ENCODE measurements around the gene CLBA1. TPM values are rescaled to one million over a fixed set of nuclear protein-coding genes. Genes with fewer than 3 reads are reported as not detected.

The CLBA1 gene
- total and polyA plus RNA-seq, 2 donors (not counting 1 experiment from before 2014, with no cell fraction given) = 0.63 to 5.5 TPM

- ChIA-PET POLR2A (no interaction called here), CTCF (interaction anchor here (0.5 to 1.1 kb wide), 4 partner anchors 74 to 96 kb away, joined by 3 to 4 read pairs (median 3); no protein-coding TSS in a partner anchor)
- Histone ChIP-seq H3K9me3 (ENCODE audit: control extremely low read depth in 1 of 3, control insufficient read depth in 2 of 3, insufficient read depth in 1 of 3, low read length in 2 of 3) (peaks cover 0 to 8% (median 0%) of the 10 kb centered on the region in 3 donors), H3K4me1 (ENCODE audit: control insufficient read depth in 2 of 2, insufficient read depth in 2 of 2, low read length in 2 of 2) (peaks cover 17 to 19% of the 10 kb centered on the region in 2 donors), H3K9ac (ENCODE audit: low read length) (no peak overlapping the region), H4K20me1 (ENCODE audit: control insufficient read depth, insufficient read depth, low read length, poor library complexity, severe bottlenecking) (no peaks in the 10 kb centered on the region), H3K27me3 (replicated peaks in 1 of 4; ENCODE audit: control extremely low read depth in 1 of 4, control insufficient read depth in 3 of 4, insufficient read depth in 4 of 4, low read length in 3 of 4) (peaks cover 0 to 38% (median 15%) of the 10 kb centered on the region in 4 experiments), H2AFZ (ENCODE audit: insufficient read depth, low read depth, low read length, poor library complexity, severe bottlenecking) (no peak overlapping the region), H3K27ac (ENCODE audit: low read length in 2 of 2) (no peak overlapping the region), H3K4me2 (replicated peaks; ENCODE audit: low read depth, low read length, poor library complexity, severe bottlenecking) (no peak overlapping the region), H3K36me3 (replicated peaks in 1 of 2; ENCODE audit: control extremely low read depth in 1 of 2, control insufficient read depth in 1 of 2, extremely low read depth in 1 of 2, insufficient read depth in 2 of 2, low read length in 1 of 2) (no peaks in the 10 kb centered on the region), H3K79me2 (ENCODE audit: control insufficient read depth, insufficient read depth, low read length) (no peaks in the 10 kb centered on the region), H3K4me3 (ENCODE audit: control extremely low read depth in 1 of 5, extremely low read depth in 1 of 5, insufficient read depth in 1 of 5, low read depth in 2 of 5, low read length in 4 of 5) (no peak overlapping the region)
- Mint-ChIP-seq H3K27me3 (peaks cover 15% of the 10 kb centered on the region), H3K27ac (no peak overlapping the region), H3K4me3 (no peak overlapping the region), H3K4me1 (peaks cover 16% of the 10 kb centered on the region), H3K9me3 (ENCODE audit: insufficient read depth) (no peaks in the 10 kb centered on the region)
- intact Hi-C loops (cut with micrococcal nuclease) = no loop called here
- TF ChIP-seq CTCF (IDR thresholded peaks at IDR 0.05) = no peak
- no peak for TF ChIP-seq EZH2 (IDR thresholded peaks at IDR 0.05; ENCODE audit: borderline replicate concordance, insufficient read depth, low read depth, low read length, poor library complexity, severe bottlenecking)
- ATAC-seq (ENCODE audit: low read depth) (no peak), DNase-seq (peak; percentile 16)
- WGBS (ENCODE audit: insufficient coverage) = 93% methylated on average over 10 of the region's 10 CpGs
These were observed 15.8 kb upstream of the CLBA1 start for GRCh38 chr14:104969741-104970230.

GRCh38 chr14:104970231-104971068 is 15.1 kb upstream of the CLBA1 start:
- no peak overlapping the region for H3K27ac Mint-ChIP-seq
- peaks cover 0 to 38% (median 15%) of the 10 kb centered on the region in 4 experiments for H3K27me3 ChIP-seq (replicated peaks in 1 of 4; ENCODE audit: control extremely low read depth in 1 of 4, control insufficient read depth in 3 of 4, insufficient read depth in 4 of 4, low read length in 3 of 4)
- H3K4me1 Mint-ChIP-seq = peaks cover 16% of the 10 kb centered on the region
- no peaks in the 10 kb centered on the region for H3K79me2 ChIP-seq (ENCODE audit: control insufficient read depth, insufficient read depth, low read length)
- no peaks in the 10 kb centered on the region for H3K9me3 Mint-ChIP-seq (ENCODE audit: insufficient read depth)
- ChIA-PET POLR2A (interaction anchor here (0.6 kb wide), 1 partner anchor 326 kb away, joined by 4 read pairs; no protein-coding TSS in a partner anchor), CTCF (interaction anchor here (0.5 to 6.7 kb wide), 4 partner anchors 75 to 96 kb away, joined by 3 to 132 read pairs (median 4); no protein-coding TSS in a partner anchor)
- H4K20me1 ChIP-seq (ENCODE audit: control insufficient read depth, insufficient read depth, low read length, poor library complexity, severe bottlenecking) = no peaks in the 10 kb centered on the region
- no peak overlapping the region for H3K4me2 ChIP-seq (replicated peaks; ENCODE audit: low read depth, low read length, poor library complexity, severe bottlenecking)
- ATAC-seq (ENCODE audit: low read depth) = no peak
- no peaks in the 10 kb centered on the region for H3K36me3 ChIP-seq (replicated peaks in 1 of 2; ENCODE audit: control extremely low read depth in 1 of 2, control insufficient read depth in 1 of 2, extremely low read depth in 1 of 2, insufficient read depth in 2 of 2, low read length in 1 of 2)
- no peak overlapping the region for H3K27ac ChIP-seq (ENCODE audit: low read length in 2 of 2)
- H2AFZ ChIP-seq (ENCODE audit: insufficient read depth, low read depth, low read length, poor library complexity, severe bottlenecking) = no peak overlapping the region
- peaks cover 17 to 19% of the 10 kb centered on the region in 2 donors for H3K4me1 ChIP-seq (ENCODE audit: control insufficient read depth in 2 of 2, insufficient read depth in 2 of 2, low read length in 2 of 2)
- no peak overlapping the region for H3K9ac ChIP-seq (ENCODE audit: low read length)
- intact Hi-C loops (cut with micrococcal nuclease) = no loop called here
- H3K4me3 Mint-ChIP-seq = no peak overlapping the region
- WGBS (ENCODE audit: insufficient coverage) = 85% methylated on average over 16 of the region's 19 CpGs
- no peak overlapping the region for H3K4me3 ChIP-seq (ENCODE audit: control extremely low read depth in 1 of 5, extremely low read depth in 1 of 5, insufficient read depth in 1 of 5, low read depth in 2 of 5, low read length in 4 of 5)
- no peak for TF ChIP-seq CTCF (IDR thresholded peaks at IDR 0.05)
- no peak for TF ChIP-seq EZH2 (IDR thresholded peaks at IDR 0.05; ENCODE audit: borderline replicate concordance, insufficient read depth, low read depth, low read length, poor library complexity, severe bottlenecking)
- DNase-seq = peak; percentile 6
- H3K9me3 ChIP-seq (ENCODE audit: control extremely low read depth in 1 of 3, control insufficient read depth in 2 of 3, insufficient read depth in 1 of 3, low read length in 2 of 3) = peaks cover 0 to 8% (median 0%) of the 10 kb centered on the region in 3 donors
- H3K27me3 Mint-ChIP-seq = peaks cover 16% of the 10 kb centered on the region

All from B cell (primary cell).